ENCODE data around the gene USO1.
"Not testable (repeated sequence)": the region's sequence is repeated elsewhere in the genome, so short reads cannot be mapped to it uniquely, and the experiment has no call there.

USO1 gene

GRCh38 chr4:75724066-75724866, at the start of gene USO1:
Gene USO1, plus strand, starts transcription at chr4:75724577. Its CDS starts 243 bp downstream, at chr4:75724820.
- peak; percentile 87 for FAIRE-seq

DNA sequence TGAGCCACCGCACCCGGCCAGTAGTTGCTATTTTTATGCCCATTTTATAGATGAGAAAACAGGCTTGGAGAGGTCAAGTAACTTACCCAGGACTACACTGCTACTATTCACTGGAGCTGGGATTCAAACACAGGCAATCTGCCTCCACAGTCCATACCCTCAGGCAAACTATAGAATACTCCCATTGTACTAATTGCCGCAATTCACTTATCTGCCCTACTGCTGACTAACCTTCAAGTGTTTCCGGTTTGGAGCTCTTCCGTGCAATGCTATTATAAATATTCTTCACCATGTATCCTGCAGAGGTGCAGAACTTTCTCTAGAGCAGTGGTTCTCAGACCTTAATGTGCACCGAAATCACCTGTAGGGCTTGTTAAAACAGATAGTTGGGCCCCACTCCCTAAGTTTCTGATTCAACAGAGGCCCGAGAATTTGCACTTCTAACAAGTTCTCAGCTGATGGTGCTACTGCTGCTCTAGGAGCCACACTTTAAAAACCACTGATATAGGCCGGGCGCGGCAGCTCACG, 49.3 kb upstream of the USO1 start:
- FAIRE-seq, result no peak

DNA sequence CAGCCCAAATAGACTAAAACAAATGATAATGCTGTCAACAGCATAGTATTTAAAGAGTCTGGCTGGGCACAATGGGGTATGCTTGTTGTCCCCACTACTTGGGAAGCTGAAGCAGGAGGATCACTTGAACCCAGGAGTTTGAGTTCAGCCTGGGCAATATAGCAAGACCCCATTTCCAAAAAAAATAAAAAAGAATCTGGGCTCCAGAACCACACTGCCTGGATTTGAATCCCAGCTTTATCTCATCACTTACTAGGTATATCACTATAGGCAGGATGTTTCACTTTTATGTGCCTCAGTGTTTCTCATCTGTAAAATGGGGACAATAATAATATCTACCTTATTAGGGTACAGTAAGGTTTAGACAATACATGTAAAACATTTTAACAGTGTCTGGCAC, 45.9 kb upstream of the USO1 start:
- FAIRE-seq, result no peak

- FAIRE-seq, result no peak
Measured at GRCh38 chr4:75678965-75679364, 45.4 kb upstream of the USO1 start.

DNA sequence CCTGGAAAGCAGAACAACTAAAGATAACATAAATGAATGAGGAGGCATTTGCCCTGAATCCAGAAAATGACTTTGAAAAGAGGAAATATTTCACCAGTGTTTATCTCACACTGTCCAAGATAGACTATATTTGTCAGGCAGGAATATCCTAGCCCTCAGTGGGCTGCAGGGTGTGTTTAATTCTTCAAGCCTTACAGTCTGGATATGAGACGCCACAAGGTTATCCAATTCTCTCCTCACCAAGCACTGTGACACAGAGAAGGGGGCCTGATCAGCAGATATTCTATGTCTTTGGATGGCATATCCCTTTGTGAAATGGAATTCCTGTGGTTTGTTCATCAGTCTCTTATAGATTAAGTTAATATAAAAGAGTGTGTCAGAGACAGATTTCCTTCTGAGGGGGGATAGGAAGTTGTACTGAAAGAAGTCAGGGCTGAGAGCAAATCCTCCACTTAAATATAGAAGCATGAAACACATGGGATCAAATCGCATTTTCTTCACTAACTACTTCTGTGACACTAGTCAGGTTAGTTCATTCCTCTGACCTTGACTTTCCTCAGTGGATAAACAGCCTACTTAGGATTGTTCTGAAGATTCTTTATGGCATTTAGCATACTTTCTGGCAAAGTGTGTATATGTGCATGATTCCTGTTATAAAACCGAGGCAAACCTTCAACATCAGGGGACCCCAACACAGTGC, 44.4 kb upstream of the USO1 start:
- FAIRE-seq, result no peak

- FAIRE-seq, result no peak
Measured at GRCh38 chr4:75683482-75684155, 40.8 kb upstream of the USO1 start.

GRCh38 chr4:75685546-75686189, 38.7 kb upstream of the USO1 start:
- no peak for FAIRE-seq

DNA sequence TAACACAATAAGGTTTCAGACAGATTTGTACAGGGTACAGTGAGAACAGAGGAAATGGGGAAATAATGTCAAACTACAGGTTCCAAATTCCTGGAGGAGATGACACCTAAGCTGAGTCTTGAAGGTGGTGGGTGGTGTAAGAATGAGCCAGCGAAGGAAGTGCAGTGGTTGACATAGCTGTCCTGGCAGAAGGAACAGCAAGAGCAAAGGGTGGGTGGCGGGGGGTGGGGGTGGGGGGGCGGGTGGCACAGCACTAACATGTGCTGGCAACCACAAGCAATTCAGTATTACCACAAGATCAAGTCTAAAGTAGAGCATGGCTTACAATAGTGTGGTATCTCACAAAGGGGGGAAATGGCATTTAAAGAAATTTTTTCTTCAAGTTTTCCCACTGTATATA, 38.0 kb upstream of the USO1 start:
- no peak for FAIRE-seq

DNA sequence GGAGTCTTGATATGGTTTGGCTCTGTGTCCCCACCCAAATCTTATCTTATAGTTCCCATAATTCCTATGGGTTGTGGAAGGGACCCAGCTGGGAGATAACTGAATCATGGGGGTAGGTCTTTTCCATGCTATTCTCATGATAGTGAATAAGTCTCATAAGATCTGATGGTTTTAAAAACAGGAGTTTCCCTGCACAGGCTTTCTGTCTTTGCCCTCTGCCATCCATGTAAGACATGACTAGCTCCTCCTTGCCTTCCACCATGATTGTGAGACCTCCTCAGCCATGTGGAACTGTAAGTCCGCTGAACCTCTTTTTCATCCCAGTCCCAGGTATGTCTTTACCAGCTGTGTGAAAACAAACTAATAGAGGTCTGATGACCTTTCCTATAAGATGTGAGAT, 37.3 kb upstream of the USO1 start:
- not testable (repeated sequence) for FAIRE-seq

GRCh38 chr4:75692066-75692465, 32.3 kb upstream of the USO1 start:
- FAIRE-seq, result not testable (repeated sequence)

- FAIRE-seq, result no peak
Measured at GRCh38 chr4:75696071-75696470, 28.3 kb upstream of the USO1 start.

DNA sequence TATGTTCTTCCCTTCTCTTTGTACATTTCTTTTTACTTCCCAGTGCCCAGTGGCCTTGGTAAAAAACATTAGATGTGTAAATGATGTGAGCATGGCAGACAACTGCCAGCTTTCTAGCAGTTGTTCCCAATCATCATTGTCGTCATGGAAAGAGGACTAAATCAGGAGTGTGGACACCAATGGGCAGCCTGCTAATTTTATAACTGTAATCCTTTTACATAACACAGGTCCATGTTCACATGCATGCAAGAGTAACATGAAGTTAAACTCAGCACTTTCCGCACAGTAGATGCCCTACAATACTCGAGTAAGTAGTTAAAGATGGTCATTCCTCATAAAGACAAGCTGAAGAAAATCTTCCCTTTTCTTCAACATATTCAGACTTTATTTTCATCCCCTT, 27.8 kb upstream of the USO1 start:
- no peak for FAIRE-seq

DNA sequence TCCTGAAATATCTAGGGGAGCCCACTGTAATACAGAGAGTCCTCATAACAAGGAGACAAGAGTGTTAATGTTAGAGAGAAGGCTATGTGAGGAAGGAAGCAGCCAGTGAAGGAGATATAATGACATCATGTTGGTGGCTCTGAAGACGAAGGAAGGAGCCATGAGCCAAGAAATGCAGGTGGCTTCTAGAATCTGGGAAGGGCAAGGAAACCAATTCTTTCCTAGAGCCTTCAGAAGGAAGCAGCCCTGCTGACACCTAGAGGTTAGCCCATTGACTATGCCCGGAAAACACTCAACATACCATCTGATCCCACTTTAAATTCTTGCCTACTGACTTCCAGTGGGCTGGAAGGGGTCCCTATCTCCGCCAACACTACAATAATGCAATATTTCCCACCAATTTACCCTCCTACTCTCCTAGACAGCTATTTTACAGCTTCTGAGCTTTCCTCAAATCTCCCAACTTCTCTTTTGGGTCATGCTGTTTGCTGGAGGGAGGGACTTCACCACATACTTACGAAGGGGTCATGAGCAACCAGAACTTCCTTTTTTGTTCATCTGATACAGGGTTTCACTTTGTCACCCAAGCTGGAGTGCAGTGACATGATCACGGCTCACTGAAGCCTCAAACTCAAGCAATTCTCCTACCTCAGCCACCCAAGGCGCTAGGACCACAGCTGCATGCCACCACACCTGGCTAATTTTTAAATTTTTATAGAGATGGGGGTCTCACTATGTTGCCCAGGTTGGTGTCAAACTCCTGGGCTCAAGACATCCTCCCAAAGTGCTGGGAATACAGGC, 26.0 kb upstream of the USO1 start:
- no peak for FAIRE-seq

DNA sequence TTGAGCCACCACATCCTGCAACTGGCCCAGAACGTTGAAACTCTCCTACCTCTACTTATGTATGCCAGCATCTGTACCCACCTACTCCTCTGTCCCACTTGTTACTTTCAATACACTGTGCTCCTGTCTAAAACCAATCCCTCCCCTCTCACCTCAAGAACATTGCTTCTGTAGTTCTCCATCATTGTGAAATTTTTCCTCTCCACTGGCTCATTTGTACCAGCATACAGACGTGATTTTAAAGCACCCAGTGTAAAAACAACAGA, 25.5 kb upstream of the USO1 start:
- FAIRE-seq, result no peak

- FAIRE-seq, result no peak
Measured at GRCh38 chr4:75699299-75699698, 25.1 kb upstream of the USO1 start.

DNA sequence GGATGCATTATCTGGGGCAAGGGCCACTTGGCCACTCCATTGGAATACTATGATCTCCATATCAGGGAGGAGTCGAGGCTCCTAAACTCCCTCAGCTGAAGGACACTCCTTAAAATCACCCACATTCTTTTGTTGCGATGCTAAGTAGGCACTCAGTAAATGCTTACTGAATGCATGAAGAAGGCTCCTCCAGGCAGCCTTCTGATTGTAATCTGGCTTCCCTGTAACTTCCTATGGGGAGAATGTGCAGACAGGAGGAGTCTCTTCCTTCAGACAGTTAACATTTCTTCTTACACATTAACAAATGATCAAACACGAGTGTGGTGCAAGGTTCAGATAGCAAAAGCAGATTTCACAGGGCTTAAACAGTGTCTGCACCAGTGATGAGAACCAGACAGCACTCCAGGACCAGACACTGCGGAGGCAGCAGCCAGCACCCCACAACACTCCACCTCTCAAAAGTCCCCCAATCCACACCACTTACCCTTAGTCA, 21.4 kb upstream of the USO1 start:
- FAIRE-seq, result no peak

- no peak for FAIRE-seq
Measured at GRCh38 chr4:75705198-75705977, 19.0 kb upstream of the USO1 start.

DNA sequence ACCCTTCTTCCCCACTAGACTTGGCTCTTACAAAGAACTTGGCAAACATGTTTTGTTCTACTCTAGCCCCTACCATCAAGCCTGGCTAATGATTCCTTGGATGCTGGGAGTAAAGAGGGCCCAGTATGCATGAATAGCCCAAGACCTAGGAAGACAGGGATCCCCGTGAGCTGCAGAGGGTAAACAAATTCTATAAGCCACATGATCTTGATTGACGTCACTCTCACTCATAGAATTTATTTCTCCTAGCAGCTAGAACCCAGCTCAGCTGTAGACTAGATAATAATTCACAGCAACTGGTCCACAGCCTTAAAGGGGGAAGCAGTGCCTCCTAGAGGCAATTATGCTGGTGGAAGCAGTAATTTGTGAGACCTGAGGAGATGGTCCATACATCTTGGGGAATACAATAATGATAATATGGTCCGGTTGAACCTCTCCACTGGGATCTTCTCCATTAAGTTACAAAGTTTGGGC, 16.1 kb upstream of the USO1 start:
- no peak for FAIRE-seq

GRCh38 chr4:75710246-75710645, 14.1 kb upstream of the USO1 start:
- no peak for FAIRE-seq

DNA sequence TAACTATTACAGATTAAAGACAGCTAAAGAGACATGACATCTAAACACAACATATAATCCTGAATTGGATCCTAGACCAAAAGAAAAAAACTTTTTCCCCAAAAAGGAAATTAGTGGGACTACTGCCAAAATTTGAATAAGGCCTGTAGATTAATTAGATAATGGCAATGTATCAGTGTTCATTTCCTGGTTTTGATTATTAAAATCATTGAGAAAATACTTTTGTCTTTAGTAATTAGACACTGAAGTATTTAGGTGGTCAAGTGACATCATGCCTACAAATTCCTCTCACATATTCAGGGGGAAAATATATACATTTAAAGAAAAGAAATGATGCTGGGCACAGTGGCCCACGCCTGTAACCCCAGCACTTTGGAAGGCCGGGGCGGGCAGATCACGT, 10.4 kb upstream of the USO1 start:
- no peak for FAIRE-seq

GRCh38 chr4:75714704-75715103, 9.7 kb upstream of the USO1 start:
- no peak for FAIRE-seq
